DND-41 (cell line): Measurements from ENCODE around the gene PRPSAP2.

Experiments used
- ATAC-seq: fragments of 200-7000 bp; cut with Tn5 transposase; 3 replicates; pipeline ENCODE4 v1.9.1; 2021; ENCODE audit warnings: low read depth; ENCODE audit not compliant: insufficient read depth
- DNase-seq: peaks from one replicate; pipeline ENCODE4 v3.0.0-alpha.2; 2020
- H2AFZ ChIP-seq: 2 replicates; pipeline ENCODE4 v1.6.0; 2012; ENCODE audit warnings: low read depth, low read length
- H3K27ac ChIP-seq: 2 replicates; pipeline ENCODE4 v1.5.1; 2012; ENCODE audit warnings: low read length, inconsistent platforms
- H3K27me3 ChIP-seq: fragments of 200-600 bp; sonication (generic); 2 replicates; pipeline ENCODE4 v1.6.0; 2012; ENCODE audit warnings: low read length, mild to moderate bottlenecking, inconsistent platforms; ENCODE audit not compliant: insufficient read depth, poor library complexity
- H3K36me3 ChIP-seq: 2 replicates; pipeline ENCODE4 v1.5.1; 2012; ENCODE audit warnings: low read length, inconsistent platforms; ENCODE audit not compliant: insufficient read depth
- H3K4me1 ChIP-seq: 2 replicates; pipeline ENCODE4 v1.5.1; 2012; ENCODE audit warnings: mild to moderate bottlenecking, low read length; ENCODE audit not compliant: insufficient read depth
- H3K4me2 ChIP-seq: 2 replicates; pipeline ENCODE4 v1.6.0; 2012; ENCODE audit warnings: mild to moderate bottlenecking, moderate library complexity, low read length, inconsistent platforms; ENCODE audit not compliant: insufficient read depth
- H3K4me3 ChIP-seq, 2 experiments: fragments of 200-600 bp in 1 of 2; shearing (Covaris generic) in 1 of 2; 2 replicates each; pipeline ENCODE4 v1.5.1; 2012 to 2016; ENCODE audit warnings: inconsistent platforms in 2 of 2, low read length in 2 of 2, mild to moderate bottlenecking in 2 of 2, low read depth in 1 of 2, moderate library complexity in 1 of 2
- H3K79me2 ChIP-seq: 2 replicates; pipeline ENCODE4 v1.6.0; 2012; ENCODE audit warnings: low read length, inconsistent platforms; ENCODE audit not compliant: insufficient read depth
- H3K9ac ChIP-seq: 2 replicates; pipeline ENCODE4 v1.6.0; 2012; ENCODE audit warnings: low read depth, mild to moderate bottlenecking, inconsistent platforms, low read length, moderate library complexity
- H3K9me3 ChIP-seq: 2 replicates; pipeline ENCODE4 v1.5.1; 2012; ENCODE audit warnings: low read length, moderate library complexity, mild to moderate bottlenecking, inconsistent platforms; ENCODE audit not compliant: insufficient read depth, severe bottlenecking
- H4K20me1 ChIP-seq: 2 replicates; pipeline ENCODE4 v1.6.0; 2012; ENCODE audit warnings: low read length; ENCODE audit not compliant: insufficient read depth
- EZH2 ChIP-seq: IDR thresholded peaks from 3 replicates; pipeline ENCODE4 v1.6.1; 2012; ENCODE audit warnings: borderline replicate concordance, low read depth, mild to moderate bottlenecking, moderate library complexity, low read length, inconsistent platforms; ENCODE audit not compliant: severe bottlenecking
- TF ChIP-seq, protein P1 (sequence below): IDR thresholded peaks from 2 replicates; pipeline ENCODE4 v1.5.1; 2012; ENCODE audit warnings: borderline replicate concordance, low read length, moderate library complexity, mild to moderate bottlenecking; ENCODE audit not compliant: poor library complexity, severe bottlenecking; ENCODE audit errors: extremely low read depth

The PRPSAP2 gene

DNA sequence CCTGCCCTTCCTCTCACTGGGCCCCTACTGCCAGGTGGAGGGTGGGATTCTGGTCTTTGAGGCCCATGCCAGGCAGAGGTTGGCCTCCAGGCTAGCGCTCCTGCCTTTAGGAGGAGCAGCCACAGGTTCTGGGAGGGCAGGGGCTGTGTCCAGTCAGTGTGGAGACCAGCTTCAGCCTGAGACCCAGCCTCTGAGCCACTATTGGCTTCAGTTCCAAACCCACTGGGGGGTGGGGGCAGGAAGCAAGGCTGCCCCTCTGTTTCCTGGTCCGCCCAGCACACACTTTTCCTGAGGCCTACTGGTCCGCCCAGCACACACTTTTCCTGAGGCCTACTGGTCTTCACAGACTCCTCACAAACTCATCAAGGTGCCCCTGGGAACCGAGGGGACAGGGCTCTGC is 110.4 kb downstream of the PRPSAP2 start:
- TF ChIP-seq EZH2, result no peak
- TF ChIP-seq, protein P1, sequence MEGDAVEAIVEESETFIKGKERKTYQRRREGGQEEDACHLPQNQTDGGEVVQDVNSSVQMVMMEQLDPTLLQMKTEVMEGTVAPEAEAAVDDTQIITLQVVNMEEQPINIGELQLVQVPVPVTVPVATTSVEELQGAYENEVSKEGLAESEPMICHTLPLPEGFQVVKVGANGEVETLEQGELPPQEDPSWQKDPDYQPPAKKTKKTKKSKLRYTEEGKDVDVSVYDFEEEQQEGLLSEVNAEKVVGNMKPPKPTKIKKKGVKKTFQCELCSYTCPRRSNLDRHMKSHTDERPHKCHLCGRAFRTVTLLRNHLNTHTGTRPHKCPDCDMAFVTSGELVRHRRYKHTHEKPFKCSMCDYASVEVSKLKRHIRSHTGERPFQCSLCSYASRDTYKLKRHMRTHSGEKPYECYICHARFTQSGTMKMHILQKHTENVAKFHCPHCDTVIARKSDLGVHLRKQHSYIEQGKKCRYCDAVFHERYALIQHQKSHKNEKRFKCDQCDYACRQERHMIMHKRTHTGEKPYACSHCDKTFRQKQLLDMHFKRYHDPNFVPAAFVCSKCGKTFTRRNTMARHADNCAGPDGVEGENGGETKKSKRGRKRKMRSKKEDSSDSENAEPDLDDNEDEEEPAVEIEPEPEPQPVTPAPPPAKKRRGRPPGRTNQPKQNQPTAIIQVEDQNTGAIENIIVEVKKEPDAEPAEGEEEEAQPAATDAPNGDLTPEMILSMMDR, result no peak
- Histone ChIP-seq H3K9me3 (no peaks in the 10 kb centered on the region), H3K4me3 (no peak overlapping the region), H4K20me1 (peaks cover 11% of the 10 kb centered on the region; the same call in 1 of the 2 replicates), H3K9ac (no peak overlapping the region), H3K4me2 (no peak overlapping the region), H3K27me3 (no peaks in the 10 kb centered on the region), H3K4me1 (no peaks in the 10 kb centered on the region), H2AFZ (no peak overlapping the region), H3K79me2 (no peaks in the 10 kb centered on the region), H3K36me3 (no peaks in the 10 kb centered on the region), H3K27ac (no peak overlapping the region)
- no peak for DNase-seq
- ATAC-seq, result no peak

GRCh38 chr17:18968945-18969887 is 111.3 kb downstream of the PRPSAP2 start:
- ATAC-seq (no peak), DNase-seq (no peak)
- H3K9ac ChIP-seq, result no peak overlapping the region
- no peak overlapping the region for H3K4me3 ChIP-seq
- H3K9me3 ChIP-seq, result no peaks in the 10 kb centered on the region
- H3K4me1 ChIP-seq, result no peaks in the 10 kb centered on the region
- H3K79me2 ChIP-seq, result no peaks in the 10 kb centered on the region
- H3K4me2 ChIP-seq, result no peak overlapping the region
- no peak overlapping the region for H3K27ac ChIP-seq
- H3K36me3 ChIP-seq, result no peaks in the 10 kb centered on the region
- H3K27me3 ChIP-seq, result no peaks in the 10 kb centered on the region
- no peak for TF ChIP-seq EZH2
- TF ChIP-seq, protein P1, result no peak
- no peak overlapping the region for H2AFZ ChIP-seq
- H4K20me1 ChIP-seq, result peaks cover 11% of the 10 kb centered on the region; the same call in 1 of the 2 replicates

DNA sequence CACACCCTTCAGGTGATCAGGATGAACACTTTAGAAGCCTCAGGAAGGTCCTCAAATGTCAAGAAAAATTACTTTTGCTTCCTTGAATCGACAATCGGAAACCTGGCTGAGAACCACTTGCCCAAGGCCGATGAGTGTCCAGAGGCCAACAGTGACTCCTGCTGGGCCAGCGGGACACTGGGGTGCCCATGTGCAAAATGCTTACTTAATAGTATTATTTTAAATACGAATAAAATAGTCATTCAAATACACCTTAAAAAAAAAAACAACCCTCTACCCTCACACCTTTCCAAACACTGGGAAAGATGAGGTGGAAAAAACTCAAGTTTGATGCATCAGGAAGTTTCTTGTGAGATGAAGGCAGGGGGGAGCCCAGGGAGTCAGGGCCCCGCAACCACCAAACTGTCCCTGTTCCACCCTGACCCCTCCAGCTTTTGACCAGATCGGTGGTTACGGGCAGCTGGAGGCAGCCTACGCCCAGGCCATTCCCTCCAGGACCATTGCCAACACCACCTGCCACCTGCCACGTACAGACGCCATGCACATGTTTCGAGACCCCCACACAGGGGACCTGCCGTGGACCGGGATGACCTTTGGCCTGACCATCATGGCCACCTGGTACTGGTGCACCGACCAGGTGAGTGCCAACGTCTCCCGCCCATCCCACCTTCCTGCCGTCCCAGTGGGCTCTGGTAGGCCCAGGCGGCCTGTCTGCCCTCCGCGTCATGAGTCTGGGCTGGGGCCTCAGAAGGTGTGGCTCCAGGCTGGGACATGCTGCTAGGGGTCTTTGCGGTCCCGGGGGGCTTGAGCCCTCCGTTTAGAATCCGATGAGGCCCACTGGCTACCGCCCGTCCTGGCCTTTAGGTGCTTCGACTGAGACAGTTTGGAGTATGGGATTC is 112.9 kb downstream of the PRPSAP2 start:
- H3K79me2 ChIP-seq, result no peaks in the 10 kb centered on the region
- H3K4me2 ChIP-seq, result no peak overlapping the region
- H2AFZ ChIP-seq, result no peak overlapping the region
- H3K4me1 ChIP-seq, result no peaks in the 10 kb centered on the region
- no peak for DNase-seq
- H3K4me3 ChIP-seq, result no peak overlapping the region
- peaks cover 11% of the 10 kb centered on the region; the same call in 1 of the 2 replicates for H4K20me1 ChIP-seq
- no peak overlapping the region for H3K27ac ChIP-seq
- H3K9ac ChIP-seq, result no peak overlapping the region
- no peak for TF ChIP-seq EZH2
- TF ChIP-seq, protein P1, result peak; percentile 12
- H3K27me3 ChIP-seq, result no peaks in the 10 kb centered on the region
- no peaks in the 10 kb centered on the region for H3K36me3 ChIP-seq
- no peaks in the 10 kb centered on the region for H3K9me3 ChIP-seq
- no peak for ATAC-seq
